ENCODE data around the gene PLA2G4D.

PLA2G4D gene

GRCh38 chr15:42088801-42089640, 5.3 kb downstream of the PLA2G4D start:
- DNase-seq = no peak

- DNase-seq = no peak
These were observed 6.2 kb downstream of the PLA2G4D start for GRCh38 chr15:42087926-42088800.

GRCh38 chr15:42087460-42087859, 6.9 kb downstream of the PLA2G4D start:
- no peak for DNase-seq

GRCh38 chr15:42085721-42086120, 8.6 kb downstream of the PLA2G4D start:
- DNase-seq = no peak

GRCh38 chr15:42085236-42085605, 9.1 kb downstream of the PLA2G4D start:
- DNase-seq = no peak

GRCh38 chr15:42084465-42085235, 9.7 kb downstream of the PLA2G4D start:
- no peak for DNase-seq

GRCh38 chr15:42083916-42084315, 10.4 kb downstream of the PLA2G4D start:
- DNase-seq = no peak

GRCh38 chr15:42083605-42083908, 10.8 kb downstream of the PLA2G4D start:
- no peak for DNase-seq

- DNase-seq = no peak
These were observed 11.3 kb downstream of the PLA2G4D start for GRCh38 chr15:42082823-42083604.

GRCh38 chr15:42082141-42082540, 12.2 kb downstream of the PLA2G4D start:
- no peak for DNase-seq

- no peak for DNase-seq
These were observed 13.2 kb downstream of the PLA2G4D start for GRCh38 chr15:42080919-42081830.

GRCh38 chr15:42080186-42080918, 14.0 kb downstream of the PLA2G4D start:
- DNase-seq = no peak

GRCh38 chr15:42079401-42079908, 14.9 kb downstream of the PLA2G4D start:
- no peak for DNase-seq

GRCh38 chr15:42078903-42079302, 15.5 kb downstream of the PLA2G4D start:
- no peak for DNase-seq

GRCh38 chr15:42077689-42078088, 16.7 kb downstream of the PLA2G4D start:
- no peak for DNase-seq

GRCh38 chr15:42073418-42073817, 20.9 kb downstream of the PLA2G4D start:
- DNase-seq = no peak

- no peak for DNase-seq
These were observed 22.1 kb downstream of the PLA2G4D start for GRCh38 chr15:42072141-42072685.

GRCh38 chr15:42071717-42072116, 22.6 kb downstream of the PLA2G4D start:
- DNase-seq = no peak

- no peak for DNase-seq
These were observed 23.4 kb downstream of the PLA2G4D start for GRCh38 chr15:42070976-42071350.

GRCh38 chr15:42070279-42070975, 23.9 kb downstream of the PLA2G4D start:
- no peak for DNase-seq
